Pancreas (tissue), 10 donors: ENCODE results near the gene DDB1. TPM values are rescaled to one million over a fixed set of nuclear protein-coding genes. Genes with fewer than 3 reads are reported as not detected.

Experiments used
- ATAC-seq, 4 donors: fragments of 200-7000 bp; cut with Tn5 transposase; one replicate each; pipeline versions ENCODE4 v1.8.0 to v1.9.1; 2020; ENCODE audit warnings: mild to moderate bottlenecking in 4 of 4, moderate library complexity in 4 of 4
- DNase-seq, 6 donors: peaks; one replicate each; pipeline ENCODE4 v3.0.0-alpha.2; 2020
- FAIRE-seq: peaks from 2 replicates; lab custom pipeline; 2012; peaks lifted over from hg19 to GRCh38; lab: Jason Lieb, UNC
- H3K27ac ChIP-seq, 4 donors: fragments of 200-600 bp; sonication (generic); 1 replicate in 3 of 4; 2 replicates in 1 of 4; pipeline versions ENCODE4 v1.5.0 to v1.8.0; 2020
- H3K27me3 ChIP-seq, 4 donors: fragments of 200-600 bp; one replicate each; pipeline ENCODE4 v1.8.0; 2021
- H3K36me3 ChIP-seq, 3 donors: fragments of 200-600 bp; sonication (generic) in 1 of 3; one replicate each; pipeline versions ENCODE4 v1.5.0 to v1.8.0; 2020 to 2021
- H3K4me1 ChIP-seq, 3 donors: fragments of 200-600 bp; one replicate each; pipeline ENCODE4 v1.8.0; 2021
- H3K4me3 ChIP-seq, 4 donors: fragments of 200-600 bp; sonication (generic) in 2 of 4; one replicate each; pipeline versions ENCODE4 v1.5.0 to v1.8.0; 2020 to 2021
- H3K9me3 ChIP-seq, 4 donors: fragments of 200-600 bp; one replicate each; pipeline ENCODE4 v1.8.0; 2021
- CTCF ChIP-seq, 4 donors: fragments of 200-600 bp; sonication (generic) in 3 of 4; IDR thresholded peaks; one replicate each; pipeline versions ENCODE4 v1.5.0 to v1.8.0; 2021; ENCODE audit warnings: antibody characterized with exemption in 4 of 4
- WGBS, 2 donors: extraction: QIAGEN DNeasy Blood & Tissue Kit; methylation state at CpG; one replicate each; pipeline ENCODE4 v1.1.7; 2013; 5-methylcytosine and 5-hydroxymethylcytosine counted together
- intact Hi-C, 3 donors: fragments of 100-400 bp; cut with DNase I; formaldehyde crosslinking; loops; one replicate each; pipeline versions ENCODE4 v1.11.1 to v1.14.2; 2022
- polyA plus RNA-seq, 2 donors: library from polyadenylated mRNA; stranded (reverse); fragments of 200-250 nt; gene quantifications; one replicate each; pipeline ENCODE4 v1.2.3, GENCODE V29; 2013
- total RNA-seq, 6 donors: library from RNA; stranded (reverse); fragmentation: NEBNext Ultra II Directional in 4 of 6; extraction: Animal tissue kit (Norgen Biotek cat#: 25700) in 4 of 6; gene quantifications; one replicate each; pipeline versions ENCODE4 v1.2.1 to v1.2.4, GENCODE V29; 2021 to 2023
- donor health status: healthy with polysubstance abuse.
- donor health status: DM: no; HTN: no; CAD: no; lungs with moderate emphysema.
- donor health status: DM: no; HTN: no; CAD: no.
- donor health status: control.
- donor health status: control.
- donor health status: Bipolar disorder and iron deficiency.
- donor health status: DM: yes; HTN: yes; CAD: no.
- donor health status: DM: no; HTN: no; CAD: no.
- donor health status: DM: no; HTN: no; CAD: no.
- donor health status: DM: yes; HTN: yes; CAD: no.

Gene DDB1
- total and polyA plus RNA-seq, 8 donors = 50.9 to 84.4 (median 74.5) TPM

GRCh38 chr11:61297746-61298145 lies 35.2 kb downstream of the DDB1 start:
- DNase-seq (no peak), FAIRE-seq (no peak), ATAC-seq (no peak)
- Histone ChIP-seq H3K27me3 (no peaks in the 10 kb centered on the region), H3K9me3 (no peaks in the 10 kb centered on the region), H3K4me3 (no peak overlapping the region), H3K4me1 (peaks cover 4 to 7% (median 5%) of the 10 kb centered on the region in 3 donors), H3K36me3 (peaks cover 0 to 27% (median 11%) of the 10 kb centered on the region in 3 donors), H3K27ac (no peak overlapping the region)
- intact Hi-C loops = no loop called here
- WGBS, 2 donors = 75 to 85% methylated on average over 5 of the region's 5 CpGs
- TF ChIP-seq CTCF (IDR thresholded peaks at IDR 0.05) = no peak

DNA sequence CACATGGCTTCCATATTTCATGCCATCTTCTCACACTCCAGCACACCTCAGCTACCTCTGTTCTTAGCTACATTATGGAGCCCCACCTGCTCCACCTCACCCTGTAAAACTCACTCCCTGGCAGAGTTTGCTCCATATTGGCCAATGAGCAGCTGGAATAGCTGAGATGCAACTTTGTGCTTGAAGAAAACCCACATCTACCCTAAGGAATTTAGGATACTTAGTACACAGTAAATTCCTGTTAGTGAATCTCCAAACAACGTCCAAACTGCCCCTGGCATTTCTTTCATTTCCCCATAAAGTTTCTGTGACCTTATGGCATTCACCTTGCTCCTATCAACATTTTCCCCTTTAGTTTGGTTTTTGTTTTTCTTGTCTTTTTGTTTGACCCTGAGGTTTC lies 35.6 kb downstream of the DDB1 start:
- no peak for DNase-seq
- H3K27ac ChIP-seq = no peak overlapping the region
- no peak for TF ChIP-seq CTCF (IDR thresholded peaks at IDR 0.05)
- H3K4me3 ChIP-seq = no peak overlapping the region
- no peaks in the 10 kb centered on the region for H3K9me3 ChIP-seq
- FAIRE-seq = no peak
- H3K27me3 ChIP-seq = no peaks in the 10 kb centered on the region
- no peak for ATAC-seq
- peaks cover 4 to 7% (median 5%) of the 10 kb centered on the region in 3 donors for H3K4me1 ChIP-seq
- 71 to 90% methylated on average over 1 of the region's 1 CpG for WGBS, 2 donors
- intact Hi-C loops = no loop called here
- H3K36me3 ChIP-seq = peaks cover 0 to 23% (median 11%) of the 10 kb centered on the region in 3 donors

DNA sequence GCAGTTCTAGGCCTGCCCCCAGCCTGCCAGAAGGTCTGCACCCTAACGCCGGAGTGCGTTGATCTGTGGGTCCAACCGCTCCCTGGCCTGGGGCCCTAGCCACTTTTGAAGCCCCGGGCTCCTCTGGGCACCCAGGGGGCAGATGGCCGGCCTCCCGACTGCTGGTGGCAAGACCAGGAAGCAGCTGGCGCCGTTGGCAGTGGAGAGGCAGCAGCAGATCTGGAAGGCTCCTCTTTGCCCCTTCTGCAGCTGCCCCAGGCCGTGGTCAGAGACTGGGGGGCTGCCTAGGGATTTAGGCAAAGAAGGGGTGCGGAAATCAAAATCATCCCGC lies 37.3 kb downstream of the DDB1 start:
- DNase-seq (peak in 3 of 6 donors; percentile 37 to 78 (median 61)), ATAC-seq (peak in 1 of 4 donors; percentile 1), FAIRE-seq (no peak)
- H3K27ac ChIP-seq = no peak overlapping the region
- no peaks in the 10 kb centered on the region for H3K9me3 ChIP-seq
- H3K4me3 ChIP-seq = peak overlapping the region in 2 of 4 donors; percentile 54 to 70
- H3K27me3 ChIP-seq = no peaks in the 10 kb centered on the region
- no peak for TF ChIP-seq CTCF (IDR thresholded peaks at IDR 0.05)
- H3K4me1 ChIP-seq = peaks cover 4 to 7% (median 5%) of the 10 kb centered on the region in 3 donors
- WGBS, 2 donors = 66 to 68% methylated on average over 12 of the region's 12 CpGs
- intact Hi-C loops = no loop called here
- H3K36me3 ChIP-seq = peaks cover 0 to 7% (median 5%) of the 10 kb centered on the region in 3 donors

- no peaks in the 10 kb centered on the region for H3K9me3 ChIP-seq
- no peak for FAIRE-seq
- peaks cover 4 to 7% (median 5%) of the 10 kb centered on the region in 3 donors for H3K4me1 ChIP-seq
- WGBS, 2 donors = 3 to 5% methylated on average over 71 to 97 of the region's 97 CpGs
- intact Hi-C loops = no loop called here
- no peak within 1 kb of the TSS for H3K27ac ChIP-seq
- peak; percentile 78 to 89 (median 88) for ATAC-seq
- peak; percentile 37 to 88 (median 58) for DNase-seq
- no peaks in the 10 kb centered on the region for H3K27me3 ChIP-seq
- H3K36me3 ChIP-seq = peaks cover 0 to 1% (median 0%) of the 10 kb centered on the region in 3 donors
- peak within 1 kb of the TSS; percentile 29 to 70 (median 44) for H3K4me3 ChIP-seq
- TF ChIP-seq CTCF (IDR thresholded peaks at IDR 0.05) = no peak
These were observed 37.9 kb downstream of the DDB1 start, which contains the start of gene VWCE for GRCh38 chr11:61294717-61295595. VWCE (minus strand) TSS chr11:61295316; CDS start chr11:61295037, 279 bp downstream.
